IPS-18c (cell line): Measurements from ENCODE around the gene LGALS3BP.
A peak's percentile ranks its signal among the peaks of the same experiment; 100 is the strongest.

Experiments
- H3K4me3 ChIP-seq: 2 replicates; pipeline ENCODE4 v1.7.0; 2013; ENCODE audit warnings: low read depth, mild to moderate bottlenecking, low read length, moderate library complexity; ENCODE audit not compliant: insufficient read depth
- H3K9me3 ChIP-seq: one replicate; pipeline ENCODE4 v1.6.1; 2013; ENCODE audit warnings: mild to moderate bottlenecking, low read length, moderate library complexity; ENCODE audit not compliant: control insufficient read depth, insufficient read depth

The LGALS3BP gene

DNA sequence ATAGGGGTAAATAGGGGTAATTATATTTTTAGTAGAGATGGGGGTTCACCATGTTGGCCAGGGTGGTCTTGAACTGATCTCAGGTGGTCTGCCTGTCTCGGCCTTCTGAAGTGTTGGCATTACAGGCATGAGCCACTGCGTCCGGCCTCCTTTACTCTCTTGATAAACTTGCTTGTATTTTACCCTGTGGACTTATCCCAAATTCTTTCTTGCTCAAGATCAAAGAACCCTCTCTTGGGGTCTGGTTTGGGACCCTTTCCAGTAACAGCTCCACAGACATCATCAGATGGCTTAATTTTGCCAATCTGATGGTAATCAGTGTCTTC is 38.6 kb upstream of the LGALS3BP start:
- peaks cover 7% of the 10 kb centered on the region for H3K9me3 ChIP-seq
- no peak overlapping the region for H3K4me3 ChIP-seq

DNA sequence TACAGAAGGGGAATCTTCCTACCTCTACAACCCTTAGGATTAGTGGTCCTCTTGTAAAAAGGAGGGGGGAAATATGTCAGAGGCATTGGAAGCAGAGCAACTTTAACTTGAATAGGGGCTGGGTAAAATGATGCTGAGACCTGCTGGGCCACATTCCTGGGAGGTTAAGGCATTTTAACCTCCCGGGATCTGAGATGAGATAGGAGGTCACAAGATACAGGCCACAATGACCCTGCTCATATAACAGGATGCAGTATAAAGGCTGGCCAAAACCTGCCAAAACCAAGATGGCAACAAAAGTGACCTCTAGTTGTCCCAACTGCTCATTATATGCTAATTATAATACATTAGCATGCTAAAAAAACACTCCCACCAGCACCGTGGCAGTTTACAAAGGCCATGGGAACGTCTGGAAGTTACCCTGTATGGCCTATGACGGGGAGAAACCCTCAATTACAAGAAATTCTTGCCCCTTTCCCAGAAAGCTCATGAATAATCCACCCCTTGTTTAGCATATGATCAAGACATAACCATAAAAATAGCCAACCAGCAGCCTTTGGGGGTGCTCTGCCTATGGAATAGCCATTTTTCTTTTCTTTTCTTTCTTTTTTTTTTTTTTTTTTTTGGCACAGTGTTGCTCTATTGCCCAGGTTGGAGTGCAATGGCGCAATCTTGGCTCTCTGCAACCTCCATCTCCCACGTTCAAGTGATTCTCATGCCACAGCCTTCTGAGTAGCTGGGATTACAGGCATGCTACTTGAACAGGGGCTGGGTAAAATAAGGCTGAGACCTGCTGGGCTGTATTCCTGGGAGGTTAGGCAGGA is 38.0 kb upstream of the LGALS3BP start:
- no peak overlapping the region for H3K4me3 ChIP-seq
- H3K9me3 ChIP-seq, result peaks cover 10% of the 10 kb centered on the region

DNA sequence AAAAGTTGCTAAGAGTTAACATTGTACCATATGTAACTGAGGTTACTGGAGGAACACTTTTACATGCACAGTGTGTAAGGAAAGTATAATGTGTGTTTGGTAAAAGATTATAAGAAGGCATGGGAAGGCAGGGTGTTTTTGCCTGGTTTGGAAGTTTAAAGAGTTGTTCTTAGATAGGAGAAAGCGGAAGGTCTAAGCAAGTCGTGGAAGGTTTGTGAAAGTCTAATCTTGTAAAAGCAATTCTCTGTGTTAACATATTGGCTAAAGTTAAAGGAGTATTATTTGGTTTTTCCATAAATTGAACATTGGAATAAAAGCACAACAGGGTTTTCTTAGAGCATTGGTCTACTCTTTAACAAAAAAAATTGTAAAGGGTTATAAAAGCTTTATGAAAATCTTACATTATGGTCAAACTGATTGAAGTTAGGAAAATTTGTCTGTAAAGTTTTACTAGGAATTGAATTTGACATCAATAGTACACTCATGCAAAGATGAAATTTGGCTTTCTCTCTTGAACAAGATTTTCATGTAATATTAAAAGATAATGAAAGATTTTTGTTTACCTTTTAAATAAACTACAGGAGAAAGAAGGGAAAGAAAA is 34.5 kb upstream of the LGALS3BP start:
- Histone ChIP-seq H3K4me3 (no peak overlapping the region), H3K9me3 (peaks cover 13% of the 10 kb centered on the region)

DNA sequence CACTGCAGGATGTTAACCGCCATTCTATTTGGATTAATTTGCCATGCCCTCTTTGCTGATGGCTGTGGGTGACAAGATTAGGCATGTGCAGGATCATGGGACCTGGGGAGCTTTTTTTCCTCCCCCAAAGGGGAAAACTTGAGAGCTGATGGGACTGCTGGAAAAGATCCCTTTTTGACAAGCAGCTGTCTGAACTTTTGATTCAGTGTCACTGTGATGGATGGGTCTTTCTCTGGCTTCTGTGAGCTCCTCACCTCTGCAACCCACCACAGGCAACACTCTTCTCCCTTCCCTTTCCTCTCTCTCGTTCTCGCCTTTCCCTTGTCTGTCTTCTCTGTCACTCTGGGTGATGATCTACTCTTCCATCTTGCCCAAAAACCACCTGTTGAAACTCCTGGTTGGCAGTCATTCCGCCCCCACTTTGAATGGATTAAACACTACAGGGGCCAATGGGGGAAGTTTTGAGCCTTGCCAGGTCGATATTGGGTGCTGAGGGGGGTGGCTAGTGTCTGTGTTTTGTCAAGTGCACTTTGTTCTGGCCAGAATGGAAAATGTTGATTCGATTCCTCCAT is 32.9 kb upstream of the LGALS3BP start:
- Histone ChIP-seq H3K4me3 (no peak overlapping the region), H3K9me3 (peaks cover 13% of the 10 kb centered on the region)

DNA sequence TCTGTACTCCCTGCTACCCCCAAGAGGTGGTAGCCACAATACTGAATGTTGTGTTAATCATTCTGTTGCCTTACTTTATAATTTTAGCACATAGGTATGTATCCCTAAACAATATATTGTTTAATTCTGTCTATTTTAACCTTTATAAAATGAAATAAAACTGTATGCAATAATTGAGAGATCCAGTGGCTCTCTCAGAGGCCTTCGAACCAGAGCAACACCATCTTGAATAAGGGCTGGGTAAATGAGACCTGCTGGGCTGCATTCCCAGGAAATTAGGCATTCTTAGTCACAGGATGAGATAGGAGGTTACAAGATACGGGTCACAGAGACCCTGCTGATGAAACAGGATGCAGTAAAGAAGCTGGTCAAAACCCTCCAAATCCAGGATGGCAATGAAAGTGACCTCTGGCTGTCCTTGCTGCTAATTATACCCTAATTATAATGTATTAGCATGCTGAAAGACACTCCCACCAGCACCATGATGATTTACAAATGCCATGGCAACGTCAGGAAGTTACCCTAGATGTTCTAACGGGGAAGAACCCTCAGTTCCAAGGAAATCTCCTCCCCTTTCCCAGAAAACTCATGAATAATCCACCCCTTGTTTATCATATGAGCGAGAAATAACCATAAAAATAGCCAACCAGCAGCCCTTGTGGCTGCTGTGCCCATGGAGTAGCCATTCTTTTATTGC is 31.9 kb upstream of the LGALS3BP start:
- Histone ChIP-seq H3K9me3 (peaks cover 13% of the 10 kb centered on the region), H3K4me3 (no peak overlapping the region)

DNA sequence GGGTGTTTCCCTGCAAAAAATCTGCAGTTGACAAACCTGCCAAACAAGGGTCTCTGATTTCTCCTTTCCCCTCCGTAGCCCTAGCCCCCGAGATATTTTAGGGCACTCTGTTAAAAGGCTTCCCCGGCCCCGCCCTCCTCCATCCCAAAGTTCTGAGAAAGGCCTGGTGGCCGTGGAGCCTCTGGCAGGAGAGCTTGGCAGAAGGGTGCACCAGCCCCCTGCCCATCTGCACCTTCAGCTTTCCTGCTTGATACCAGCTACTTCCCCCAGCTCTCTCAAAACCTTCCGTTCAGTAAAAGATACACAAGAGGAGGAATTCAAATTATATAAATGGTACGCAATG is 30.6 kb upstream of the LGALS3BP start:
- Histone ChIP-seq H3K4me3 (no peak overlapping the region), H3K9me3 (peaks cover 10% of the 10 kb centered on the region)

DNA sequence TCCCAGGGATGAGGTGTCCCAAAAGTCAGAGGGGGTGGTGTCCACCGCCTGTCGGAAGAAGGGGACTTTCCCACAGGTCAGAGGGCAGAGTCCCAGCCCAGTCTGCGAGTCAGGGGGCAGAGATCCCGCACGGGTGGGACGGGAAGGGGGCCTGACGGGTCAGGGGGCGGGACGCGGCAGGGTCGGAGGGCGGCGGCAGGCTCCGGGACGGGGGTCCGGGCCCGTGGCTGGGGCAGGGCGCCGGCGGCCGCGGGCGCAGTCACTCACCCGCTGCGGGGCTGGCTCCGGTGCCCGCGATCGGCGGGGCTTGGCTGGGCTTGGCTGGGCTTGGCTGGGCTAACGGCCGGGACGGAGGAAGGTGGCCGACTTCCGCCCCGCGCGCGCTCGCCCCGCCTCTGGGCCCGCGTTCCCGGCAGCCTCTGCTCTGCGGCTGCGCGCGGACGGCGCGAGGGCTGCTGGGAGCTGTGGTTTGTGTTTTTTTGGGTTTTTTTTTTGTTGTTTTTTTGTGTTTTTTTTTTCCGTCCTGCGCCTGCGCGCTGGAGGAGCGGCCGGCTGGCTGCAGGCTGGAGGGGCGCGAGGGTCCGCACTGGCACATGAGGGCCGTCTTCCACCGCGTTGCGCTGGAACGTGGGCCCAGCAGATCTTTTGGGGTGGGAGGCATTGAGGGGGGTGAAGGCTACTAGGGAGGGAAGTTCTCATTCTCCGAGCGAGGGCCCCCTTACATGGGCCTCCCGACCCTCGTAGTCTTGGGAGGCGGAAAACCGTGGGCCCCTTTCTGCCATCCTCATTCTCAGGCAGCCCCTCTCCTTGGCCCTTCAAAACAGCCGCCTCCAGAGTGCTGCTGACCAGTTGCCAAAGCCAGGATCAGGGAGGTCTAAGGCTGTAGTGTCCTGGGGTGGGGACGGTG is 29.9 kb upstream of the LGALS3BP start, which contains the start of gene CANT1:
Gene CANT1, minus strand, starts transcription at position 368 of the 907 bp plus-strand sequence. CDS start 12,142 bp downstream, outside the sequence.
- peaks cover 10% of the 10 kb centered on the region for H3K9me3 ChIP-seq
- H3K4me3 ChIP-seq, result peak within 1 kb of the TSS; percentile 70

DNA sequence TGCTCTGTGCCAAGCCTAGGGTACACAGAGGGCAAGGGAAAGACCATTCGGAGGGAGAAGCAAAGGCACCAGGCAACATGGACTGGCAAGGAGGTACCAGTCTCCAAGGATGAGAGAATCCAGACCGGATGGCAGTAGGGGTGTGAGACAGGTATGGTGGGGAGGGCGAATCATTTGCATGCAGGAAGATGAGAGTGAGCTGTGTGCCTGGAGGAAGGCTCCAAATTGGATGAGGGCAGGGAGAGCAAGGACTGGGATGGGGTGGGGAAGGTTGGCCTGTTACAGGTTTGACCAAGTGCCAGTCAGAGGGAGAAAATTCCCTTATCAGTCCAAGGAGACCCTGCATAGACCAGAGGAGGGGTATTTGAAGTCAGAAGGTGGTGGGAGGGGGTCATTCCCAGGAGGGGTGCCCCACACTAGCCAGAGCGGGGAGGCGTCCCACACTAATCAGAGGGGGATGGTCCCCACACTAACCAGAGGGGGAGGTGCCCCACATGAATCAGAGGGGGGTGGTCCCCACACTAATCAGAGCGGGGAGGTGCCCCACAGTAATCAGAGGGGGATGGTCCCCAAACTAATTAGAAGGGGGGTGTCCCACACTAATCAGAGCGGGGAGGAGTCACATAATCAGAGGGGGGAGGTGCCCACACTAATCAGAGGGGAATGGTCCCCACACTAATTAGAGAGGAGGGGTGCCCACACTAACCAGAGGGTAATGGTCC is 29.1 kb upstream of the LGALS3BP start:
- Histone ChIP-seq H3K9me3 (peaks cover 10% of the 10 kb centered on the region), H3K4me3 (peak overlapping the region; percentile 70)

DNA sequence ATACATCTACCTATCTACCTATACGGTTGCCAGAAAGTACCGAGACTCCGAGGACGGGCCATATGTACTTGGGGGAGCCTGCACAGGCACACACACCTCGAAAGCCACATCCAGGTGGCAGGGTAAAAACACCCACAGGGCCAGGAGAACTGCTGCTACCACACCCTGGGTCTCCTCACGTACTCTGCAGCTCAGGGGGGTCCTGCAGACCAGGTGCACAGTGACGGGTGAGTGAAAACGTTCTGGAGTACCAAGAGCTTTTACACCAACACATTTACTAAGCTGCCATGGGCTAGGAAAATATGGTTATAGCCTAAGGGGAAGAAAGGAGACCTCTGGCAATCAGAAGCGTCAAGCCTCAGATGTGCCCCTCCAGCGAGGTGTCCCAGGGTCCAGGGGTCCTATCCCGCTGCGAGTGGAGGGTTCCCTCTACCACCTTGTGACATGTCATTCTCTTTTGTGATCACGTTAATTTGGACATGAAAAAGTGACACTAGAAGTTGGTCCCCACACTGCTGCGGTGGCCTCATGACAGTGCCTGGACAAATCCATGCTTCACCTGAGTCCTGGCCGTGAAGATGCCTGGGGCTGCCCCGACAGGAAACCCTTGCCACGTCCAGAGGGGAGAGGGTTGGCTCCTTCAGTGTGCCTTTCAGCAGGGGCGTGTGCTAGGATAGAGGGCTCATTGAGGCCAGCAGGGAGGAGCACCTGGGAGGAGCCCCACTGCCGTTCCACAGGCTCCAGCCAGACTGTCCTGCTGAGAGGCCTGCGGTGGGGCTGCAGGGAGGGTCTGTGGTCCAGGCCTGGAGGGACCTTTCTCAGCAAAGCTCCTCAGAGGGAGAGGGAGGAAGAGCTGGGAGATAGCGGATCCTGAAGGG is 28.0 kb upstream of the LGALS3BP start:
- H3K9me3 ChIP-seq, result peaks cover 5% of the 10 kb centered on the region
- no peak overlapping the region; the same call in 1 of the 2 replicates for H3K4me3 ChIP-seq

DNA sequence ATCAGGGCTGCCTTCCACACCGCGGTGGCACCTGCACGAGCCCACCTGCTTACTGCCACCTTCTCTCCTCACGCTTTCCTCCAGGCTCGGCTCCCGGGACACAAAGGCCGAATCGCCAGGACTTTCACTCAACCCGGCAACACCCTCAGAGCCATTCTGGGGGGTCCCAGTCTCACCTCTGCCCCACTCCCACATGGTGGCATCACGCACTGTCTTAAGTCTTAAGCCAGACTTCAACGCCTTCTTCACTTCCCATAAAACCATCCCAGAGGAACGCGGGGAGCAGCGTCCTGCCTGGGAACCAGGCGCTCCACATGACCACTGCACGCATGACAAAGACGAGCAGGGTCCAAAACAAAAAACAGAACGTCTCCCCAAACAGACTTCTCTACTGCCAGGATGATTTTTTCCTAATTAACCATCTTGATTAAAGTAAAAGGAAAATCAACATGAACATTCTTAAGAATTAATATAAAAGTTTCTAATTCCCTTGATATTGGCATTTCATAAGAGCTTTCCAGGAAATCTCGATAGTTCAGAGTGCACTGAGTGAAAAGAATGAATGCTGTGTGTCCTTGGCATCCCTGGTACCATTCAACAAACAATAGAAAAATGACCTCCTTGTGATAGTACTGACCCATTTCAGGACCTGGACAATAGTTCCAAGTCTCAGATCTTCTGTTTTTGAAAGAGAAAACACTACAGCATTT is 27.2 kb upstream of the LGALS3BP start:
- H3K9me3 ChIP-seq, result peaks cover 4% of the 10 kb centered on the region
- H3K4me3 ChIP-seq, result no peak overlapping the region

DNA sequence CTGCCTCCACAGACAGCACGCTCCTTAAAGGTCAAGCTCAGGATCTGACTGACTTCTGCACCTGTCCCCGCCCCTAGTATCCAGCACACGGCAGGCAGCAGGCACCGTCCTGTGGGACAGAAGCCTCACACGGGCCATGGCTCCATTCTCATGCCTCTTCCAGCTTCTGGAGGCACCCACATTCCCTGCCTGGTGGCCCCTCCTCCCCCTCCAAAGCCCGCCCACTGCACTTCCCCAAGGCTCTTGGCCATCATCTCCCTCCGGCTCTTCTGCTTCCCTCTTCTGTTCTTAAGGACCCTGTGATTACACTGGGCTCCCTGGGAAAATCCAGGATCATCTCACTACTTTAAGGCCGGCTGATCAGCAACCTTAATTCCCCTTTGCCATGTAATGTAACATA is 26.3 kb upstream of the LGALS3BP start:
- H3K9me3 ChIP-seq, result no peaks in the 10 kb centered on the region
- no peak overlapping the region for H3K4me3 ChIP-seq

DNA sequence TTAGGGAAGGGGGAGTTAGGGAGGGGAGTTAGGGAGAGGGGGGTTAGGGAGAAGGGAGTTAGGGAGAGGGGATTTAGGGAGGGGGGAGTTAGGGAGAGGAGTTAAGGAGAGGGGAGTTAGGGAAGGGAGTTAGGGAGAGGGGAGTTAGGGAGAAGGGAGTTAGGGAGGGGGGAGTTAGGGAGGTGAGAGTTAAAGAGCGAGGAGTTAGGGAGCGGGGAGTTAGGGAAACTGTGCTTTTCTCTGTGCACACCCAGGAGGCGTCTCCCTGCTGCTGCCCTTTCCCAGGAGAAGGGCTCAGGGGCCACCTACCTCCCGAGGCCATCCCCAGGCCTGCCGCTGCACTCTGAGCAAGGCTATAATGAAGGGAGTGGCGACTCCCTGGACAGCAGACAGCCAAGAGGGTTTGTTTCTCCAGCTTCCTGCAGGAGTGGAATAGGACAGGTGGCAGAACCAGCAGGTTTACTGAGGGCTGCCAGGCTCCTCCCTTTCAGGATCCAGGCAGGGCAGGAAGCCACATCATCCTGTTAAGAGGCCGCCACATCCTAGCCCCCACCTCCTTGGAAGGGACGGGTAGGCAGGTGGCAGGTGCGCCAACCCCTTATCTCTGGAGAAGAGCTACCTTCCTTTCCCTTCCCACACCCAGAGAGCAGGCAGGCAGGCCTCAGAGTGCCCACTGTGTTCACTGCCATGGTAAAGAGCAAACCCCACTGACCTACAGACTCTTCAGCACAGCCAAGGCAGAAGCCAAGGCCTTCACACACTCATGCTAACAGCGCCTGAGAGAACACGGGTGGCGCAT is 25.5 kb upstream of the LGALS3BP start:
- Histone ChIP-seq H3K9me3 (no peaks in the 10 kb centered on the region), H3K4me3 (no peak overlapping the region)

DNA sequence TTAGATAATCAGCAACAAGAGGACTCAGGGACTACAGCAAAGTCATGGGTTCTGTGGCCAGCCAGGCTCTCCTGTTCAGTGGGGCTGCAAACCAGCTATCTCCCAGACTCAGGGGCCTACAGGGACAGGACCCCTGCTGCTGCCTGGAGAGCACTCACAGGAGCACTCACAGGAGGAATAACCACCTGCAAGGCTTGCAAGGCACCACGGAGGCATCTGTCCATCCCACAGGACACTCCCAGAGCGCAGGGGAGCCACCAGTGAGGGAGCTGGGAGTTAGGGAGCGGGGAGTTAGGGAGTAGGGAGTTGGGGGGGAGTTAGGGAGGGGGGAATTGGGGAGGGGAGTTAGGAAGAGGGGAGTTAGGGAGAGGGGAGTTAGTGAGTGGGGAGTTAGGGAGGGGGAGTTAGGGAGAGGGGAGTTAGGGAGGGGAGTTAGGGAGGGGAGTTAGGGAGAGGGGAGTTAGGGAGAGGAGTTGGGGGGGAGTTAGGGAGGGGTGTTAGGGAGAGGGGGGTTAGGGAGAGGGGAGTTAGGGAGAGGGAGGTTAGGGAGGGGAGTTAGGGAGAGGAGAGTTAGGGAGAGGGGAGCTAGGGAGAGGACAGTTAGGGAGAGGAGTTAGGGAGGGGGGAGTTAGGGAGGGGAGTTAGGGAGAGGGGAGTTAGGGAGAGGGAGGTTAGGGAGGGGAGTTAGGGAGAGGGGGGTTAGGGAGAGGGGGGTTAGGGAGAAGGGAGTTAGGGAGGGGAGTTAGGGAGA is 24.1 kb upstream of the LGALS3BP start:
- no peak overlapping the region for H3K4me3 ChIP-seq
- no peaks in the 10 kb centered on the region for H3K9me3 ChIP-seq
